T-helper 17 cell (primary cell): ENCODE results near the gene MYH6. TPM values are rescaled to one million over a fixed set of nuclear protein-coding genes. Genes with fewer than 3 reads are reported as not detected.
A peak's percentile ranks its signal among the peaks of the same experiment; 100 is the strongest.

Source experiments
- ATAC-seq: fragments of 150-1000 bp; cut with Tn5 transposase; 2 replicates; pipeline ENCODE4 v1.10.0; 2021; ENCODE audit warnings: mild to moderate bottlenecking, moderate library complexity
- DNase-seq, 3 donors: peaks; one replicate each; pipeline versions ENCODE4 v3.0.0 to v3.0.0-alpha.2; 2020 to 2021
- H3K9me3 ChIP-seq: one replicate; pipeline ENCODE4 v1.7.0; 2013; ENCODE audit warnings: low read length, mild to moderate bottlenecking; ENCODE audit not compliant: control insufficient read depth, poor library complexity, severe bottlenecking
- H3K27ac Mint-ChIP-seq: one replicate; pipeline ENCODE4 v1.8.0; 2022; ENCODE audit warnings: mild to moderate bottlenecking, moderate library complexity, mixed read lengths
- H3K27me3 Mint-ChIP-seq: one replicate; pipeline ENCODE4 v1.8.0; 2022; ENCODE audit warnings: mixed read lengths
- H3K36me3 Mint-ChIP-seq: one replicate; pipeline ENCODE4 v1.8.0; 2022; ENCODE audit warnings: low read depth, mixed read lengths
- H3K4me1 Mint-ChIP-seq: one replicate; pipeline ENCODE4 v1.8.0; 2022; ENCODE audit warnings: mild to moderate bottlenecking, mixed read lengths
- H3K4me3 Mint-ChIP-seq: one replicate; pipeline ENCODE4 v1.8.0; 2022; ENCODE audit warnings: mild to moderate bottlenecking, moderate library complexity, mixed read lengths
- total RNA-seq, 4 donors: library from RNA in 2 of 4; stranded (reverse) in 2 of 4; gene quantifications; one replicate each; pipeline ENCODE4 v1.2.3 and lab custom pipeline; 2022 to 2026

Gene MYH6
- total RNA-seq, 2 donors from 2014 or later: not detected

DNA sequence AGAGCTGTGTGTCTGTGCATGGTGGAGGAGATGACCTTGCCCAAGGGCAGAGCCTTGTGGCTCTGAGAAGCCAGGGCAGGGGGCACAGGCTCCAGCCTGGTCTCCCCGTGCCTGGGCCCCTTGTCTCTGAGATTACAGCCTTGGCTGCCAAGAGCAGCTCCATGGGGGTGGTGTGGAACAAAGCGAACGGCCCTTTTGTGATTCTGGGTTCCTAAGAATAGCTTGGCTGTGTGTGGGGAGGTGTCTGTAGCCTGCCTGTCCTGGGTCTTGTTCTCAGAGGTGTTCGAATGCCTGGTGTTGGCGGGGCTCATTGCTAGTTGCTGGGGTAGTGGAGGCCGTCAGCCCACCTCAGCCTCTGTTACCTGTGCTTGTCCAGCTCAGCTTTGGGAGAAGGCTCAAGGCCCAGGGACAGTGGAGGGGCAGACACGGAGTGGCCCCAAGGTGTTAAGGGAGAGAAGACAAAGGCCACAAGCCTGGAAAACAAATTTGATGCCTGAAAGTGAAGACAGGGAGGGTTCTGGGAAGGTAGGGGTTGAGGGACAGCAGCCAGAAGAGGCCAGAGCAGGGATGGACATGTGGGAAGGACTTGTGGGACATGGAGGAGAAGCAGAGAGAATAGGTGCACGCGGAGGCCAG, 34.8 kb upstream of the MYH6 start:
- ATAC-seq (no peak), DNase-seq (no peak)
- no peaks in the 10 kb centered on the region for H3K9me3 ChIP-seq
- Mint-ChIP-seq H3K27me3 (peaks cover 51% of the 10 kb centered on the region), H3K4me3 (no peak overlapping the region), H3K4me1 (peaks cover 9% of the 10 kb centered on the region), H3K27ac (no peak overlapping the region), H3K36me3 (peaks cover 14% of the 10 kb centered on the region)

DNA sequence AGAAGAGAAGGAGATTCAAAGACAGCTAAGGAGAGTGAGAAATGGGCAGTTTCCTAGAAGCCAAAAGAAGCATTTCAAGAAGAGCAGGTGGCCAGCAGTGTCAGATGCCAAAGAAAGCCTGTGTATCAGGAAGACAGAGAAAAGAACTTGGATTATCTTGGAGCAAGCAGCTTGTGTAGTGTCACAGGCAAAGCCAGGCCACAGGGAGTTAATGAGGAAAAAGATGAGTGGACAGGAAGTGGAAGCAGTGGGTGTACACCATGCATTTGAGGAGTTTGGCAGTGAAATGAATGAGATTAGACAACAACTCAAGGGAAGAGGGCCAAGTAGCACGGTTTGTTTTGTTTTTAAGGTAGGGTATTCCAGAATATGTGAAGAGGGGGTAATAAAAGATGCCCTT, 33.0 kb upstream of the MYH6 start:
- H3K27me3 Mint-ChIP-seq: peaks cover 46% of the 10 kb centered on the region
- DNase-seq (no peak), ATAC-seq (no peak)
- no peak overlapping the region for H3K4me3 Mint-ChIP-seq
- H3K9me3 ChIP-seq: no peaks in the 10 kb centered on the region
- H3K4me1 Mint-ChIP-seq: peaks cover 11% of the 10 kb centered on the region
- H3K36me3 Mint-ChIP-seq: peaks cover 17% of the 10 kb centered on the region
- H3K27ac Mint-ChIP-seq: no peak overlapping the region

DNA sequence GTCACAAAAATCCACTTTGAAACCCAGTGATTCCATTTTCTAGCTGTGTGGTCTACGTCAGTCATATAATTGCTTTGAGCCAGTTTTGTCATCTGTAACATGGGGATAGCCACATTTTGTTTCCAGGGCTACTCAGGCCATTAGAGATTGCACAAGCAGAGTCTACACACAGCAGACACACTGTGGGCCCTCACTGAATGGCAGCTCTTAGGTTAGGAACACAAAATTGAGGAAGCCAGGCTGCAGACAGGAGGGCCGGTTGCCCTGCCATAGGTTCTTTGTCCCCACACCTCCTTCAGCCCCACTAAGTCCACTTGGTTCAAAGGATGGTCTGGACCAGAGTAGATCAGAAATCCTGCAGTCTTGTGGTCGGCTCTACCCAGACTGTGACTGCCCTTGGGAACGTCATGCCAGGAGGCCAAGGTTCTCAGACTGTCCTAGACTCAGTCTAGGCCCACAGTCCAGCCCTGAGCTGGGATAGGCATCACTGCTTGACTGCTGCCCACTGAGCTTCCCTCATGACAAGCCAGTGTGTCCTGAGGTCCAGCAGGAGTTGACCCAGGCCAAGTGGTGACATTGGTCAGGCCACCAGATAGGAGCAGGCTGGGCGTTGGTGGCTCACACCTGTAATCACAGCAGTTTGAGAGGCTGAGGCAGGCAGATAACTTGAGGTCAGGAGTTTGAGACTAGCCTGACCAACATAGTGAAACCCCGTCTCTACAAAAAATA, 31.2 kb upstream of the MYH6 start:
- peaks cover 53% of the 10 kb centered on the region for H3K27me3 Mint-ChIP-seq
- no peak for DNase-seq
- H3K4me1 Mint-ChIP-seq: peaks cover 11% of the 10 kb centered on the region
- peaks cover 17% of the 10 kb centered on the region for H3K36me3 Mint-ChIP-seq
- no peak for ATAC-seq
- H3K4me3 Mint-ChIP-seq: no peak overlapping the region
- H3K27ac Mint-ChIP-seq: no peak overlapping the region
- H3K9me3 ChIP-seq: no peaks in the 10 kb centered on the region

DNA sequence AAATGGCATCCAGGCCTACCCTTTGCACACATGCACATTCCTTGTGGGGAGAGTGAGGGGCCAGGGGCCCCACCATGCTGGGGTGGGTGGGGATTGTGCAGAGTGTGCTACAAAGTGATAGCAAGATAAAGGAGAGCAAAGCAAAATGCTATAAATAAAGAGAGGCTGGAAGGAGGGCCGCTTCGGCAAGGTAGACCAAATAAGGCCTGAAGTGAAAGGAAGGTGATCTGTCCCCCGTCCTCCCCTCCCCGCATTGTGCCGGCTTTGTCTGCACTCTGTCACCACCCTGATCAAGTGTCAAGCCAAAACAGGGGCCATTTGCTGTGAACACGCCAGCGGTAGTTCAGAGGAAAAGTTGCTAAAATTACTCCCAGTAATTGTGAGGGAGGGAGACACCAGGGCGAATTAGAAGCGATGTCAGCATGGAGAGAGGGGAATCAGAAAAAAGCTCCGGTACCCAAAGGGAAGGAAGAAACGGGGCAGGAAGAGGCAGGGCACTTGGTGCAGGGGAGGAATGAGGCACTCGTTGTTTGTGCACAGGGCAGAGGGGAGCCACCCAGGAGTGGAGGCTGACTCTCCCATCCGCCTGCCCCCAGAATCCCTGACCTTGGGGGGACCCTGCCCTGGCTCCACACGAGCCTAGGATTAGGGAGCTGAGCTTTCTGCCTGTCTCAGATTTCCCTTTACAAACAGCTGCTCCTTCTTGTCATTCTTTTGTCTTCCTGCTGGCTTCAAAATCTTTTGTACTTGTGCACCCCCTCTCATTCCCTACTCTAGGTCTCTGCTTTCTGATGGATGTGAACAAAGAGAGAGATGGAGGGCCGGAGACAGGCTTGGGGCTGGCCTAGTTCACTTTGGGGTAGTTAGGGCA, 30.3 kb upstream of the MYH6 start:
- no peak for ATAC-seq
- peak overlapping the region; percentile 72 for H3K4me3 Mint-ChIP-seq
- no peak overlapping the region for H3K27ac Mint-ChIP-seq

DNA sequence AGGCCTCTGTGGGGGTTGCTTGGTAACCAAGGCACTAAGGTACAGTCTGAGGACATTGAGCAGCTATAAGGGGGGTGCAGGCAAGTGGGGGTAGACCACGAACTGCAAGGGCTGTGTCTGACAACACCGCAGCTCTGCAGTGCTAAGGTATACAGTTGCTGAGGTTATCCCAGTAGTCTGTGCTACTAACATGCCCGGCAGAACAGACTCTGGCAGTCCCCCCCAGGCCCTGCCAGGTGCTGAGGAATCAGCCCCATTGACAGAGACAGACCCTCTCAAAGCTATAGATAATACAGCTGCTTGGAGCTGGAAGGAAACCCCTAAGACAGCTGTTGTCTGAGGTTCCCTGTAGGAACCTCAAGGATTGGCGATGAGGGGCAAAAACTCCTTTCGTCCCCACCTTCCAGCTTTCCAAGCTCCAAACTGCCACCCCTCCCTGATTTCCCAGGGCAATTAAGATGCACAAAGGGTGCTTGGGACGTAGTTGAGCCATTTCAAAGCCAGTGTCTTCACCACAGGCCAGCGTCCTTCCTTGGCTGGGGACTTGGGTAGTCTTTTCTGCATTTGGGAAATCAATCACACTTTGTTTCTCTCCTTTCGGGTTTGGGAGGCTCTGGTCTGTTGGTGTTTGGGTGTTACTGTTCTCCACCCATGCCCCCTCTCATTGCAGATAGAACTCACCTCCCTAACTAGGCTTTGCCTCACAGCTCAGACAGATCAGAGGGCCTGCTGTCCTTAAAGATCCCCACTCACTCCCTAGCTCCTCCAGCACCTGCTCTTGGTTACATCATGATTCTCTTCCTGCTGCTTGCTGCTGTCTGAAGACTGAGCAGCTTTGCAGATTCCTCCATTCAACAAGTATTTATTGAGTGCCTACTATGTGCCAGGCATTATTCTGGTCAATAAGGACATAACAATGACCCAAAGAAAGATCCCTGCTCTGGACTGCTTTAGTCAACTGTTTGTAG, 29.3 kb upstream of the MYH6 start:
- no peak overlapping the region for H3K27ac Mint-ChIP-seq
- H3K27me3 Mint-ChIP-seq: peaks cover 52% of the 10 kb centered on the region
- H3K36me3 Mint-ChIP-seq: peaks cover 14% of the 10 kb centered on the region
- H3K4me1 Mint-ChIP-seq: peaks cover 12% of the 10 kb centered on the region
- no peak overlapping the region for H3K4me3 Mint-ChIP-seq
- DNase-seq: no peak
- ATAC-seq: no peak
- H3K9me3 ChIP-seq: no peaks in the 10 kb centered on the region

More for the DNA sequence above, 30.3 kb upstream of the MYH6 start:
- DNase-seq: peak in 1 of 3 donors; percentile 2
- Mint-ChIP-seq H3K4me1 (peaks cover 11% of the 10 kb centered on the region), H3K27me3 (peaks cover 54% of the 10 kb centered on the region), H3K36me3 (peaks cover 17% of the 10 kb centered on the region)
- no peaks in the 10 kb centered on the region for H3K9me3 ChIP-seq

DNA sequence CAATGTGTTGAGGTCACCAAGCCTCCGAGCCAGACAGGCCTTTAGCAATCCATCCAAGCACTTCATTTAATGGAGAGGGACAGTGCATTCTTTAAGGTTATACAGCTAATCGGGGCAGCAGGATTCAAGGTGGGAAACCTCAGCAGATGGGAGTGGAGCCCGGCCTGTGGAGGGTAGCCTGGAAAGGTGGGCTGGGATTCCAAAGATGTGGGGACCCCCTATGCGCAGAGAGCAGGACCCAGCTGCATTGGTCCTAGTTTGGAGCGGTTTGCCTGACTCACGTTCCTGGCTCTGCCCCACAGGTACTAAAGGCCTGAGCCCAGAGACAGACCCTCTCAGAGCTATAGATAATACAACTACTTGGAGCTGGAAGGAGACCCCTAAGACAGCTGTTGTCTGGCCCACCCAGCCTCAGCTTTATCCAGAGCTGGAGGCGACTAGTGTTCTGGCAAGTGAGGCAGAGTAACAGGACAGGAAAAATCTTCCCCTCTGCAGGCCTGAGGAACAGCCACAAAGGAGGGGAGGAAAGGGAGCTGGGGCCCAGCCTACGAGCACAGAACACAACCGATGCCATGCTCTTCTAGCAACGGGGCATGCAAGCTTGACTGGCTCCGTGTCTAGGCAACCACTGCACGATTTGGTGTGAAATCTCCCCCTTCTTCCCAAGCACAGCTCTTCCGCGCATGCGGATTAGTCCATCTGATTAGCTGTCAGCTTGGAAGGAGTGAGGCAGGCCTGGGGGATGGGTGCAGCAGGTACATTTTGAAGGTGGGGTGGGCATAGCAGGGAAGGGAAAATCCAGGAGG, 28.5 kb upstream of the MYH6 start:
- Mint-ChIP-seq H3K36me3 (peaks cover 11% of the 10 kb centered on the region), H3K4me3 (no peak overlapping the region), H3K27me3 (peaks cover 52% of the 10 kb centered on the region), H3K27ac (no peak overlapping the region), H3K4me1 (peaks cover 13% of the 10 kb centered on the region)
- H3K9me3 ChIP-seq: no peaks in the 10 kb centered on the region
- ATAC-seq: no peak
- DNase-seq: no peak

DNA sequence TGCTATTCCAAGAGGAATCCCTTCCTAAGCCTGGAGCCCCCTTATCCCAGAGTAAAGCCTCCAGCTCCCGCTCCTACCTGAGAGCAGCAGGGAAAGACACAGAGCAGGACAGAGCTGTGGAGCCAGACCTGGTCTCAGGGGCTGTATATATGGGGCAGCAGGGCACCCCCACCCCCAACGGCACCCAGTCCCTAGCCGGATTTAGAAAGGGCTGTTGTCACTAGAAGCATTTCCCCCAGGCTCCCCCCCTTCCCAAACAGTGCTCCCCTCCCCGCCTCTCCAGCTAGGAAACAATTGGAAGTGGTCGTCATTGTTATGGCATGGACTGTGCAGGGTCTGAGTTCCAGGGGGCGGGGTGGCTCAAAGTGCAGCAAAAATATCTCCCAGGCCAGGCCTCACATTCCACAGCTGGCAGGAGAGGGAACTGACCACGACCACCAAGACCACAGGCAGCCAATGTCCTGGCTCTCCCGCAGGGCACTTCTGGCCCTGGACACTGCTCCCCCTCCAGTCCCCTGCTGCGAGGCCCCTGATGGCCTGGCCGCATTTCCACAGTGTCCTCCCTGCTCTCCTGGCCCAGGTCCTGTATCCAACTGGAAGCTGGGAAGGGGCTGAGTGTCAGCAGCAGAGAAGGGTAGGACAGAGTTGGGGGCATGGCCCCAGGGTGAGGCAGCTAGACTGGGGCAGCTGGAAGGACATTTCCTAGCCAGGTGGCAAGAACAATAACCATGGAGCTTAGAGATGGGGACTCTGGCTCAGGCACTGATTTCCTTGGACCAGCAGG, 27.7 kb upstream of the MYH6 start, which contains the start of gene MYH7:
Gene MYH7 (minus strand): TSS at position 118 of the 784 bp plus-strand sequence. CDS start 1,928 bp downstream, outside the sequence.
- Mint-ChIP-seq H3K4me1 (peaks cover 13% of the 10 kb centered on the region), H3K4me3 (no peak within 1 kb of the TSS), H3K27me3 (peaks cover 45% of the 10 kb centered on the region), H3K27ac (no peak within 1 kb of the TSS), H3K36me3 (peaks cover 7% of the 10 kb centered on the region)
- ATAC-seq (no peak), DNase-seq (peak in 1 of 3 donors; percentile 3)
- H3K9me3 ChIP-seq: no peaks in the 10 kb centered on the region

DNA sequence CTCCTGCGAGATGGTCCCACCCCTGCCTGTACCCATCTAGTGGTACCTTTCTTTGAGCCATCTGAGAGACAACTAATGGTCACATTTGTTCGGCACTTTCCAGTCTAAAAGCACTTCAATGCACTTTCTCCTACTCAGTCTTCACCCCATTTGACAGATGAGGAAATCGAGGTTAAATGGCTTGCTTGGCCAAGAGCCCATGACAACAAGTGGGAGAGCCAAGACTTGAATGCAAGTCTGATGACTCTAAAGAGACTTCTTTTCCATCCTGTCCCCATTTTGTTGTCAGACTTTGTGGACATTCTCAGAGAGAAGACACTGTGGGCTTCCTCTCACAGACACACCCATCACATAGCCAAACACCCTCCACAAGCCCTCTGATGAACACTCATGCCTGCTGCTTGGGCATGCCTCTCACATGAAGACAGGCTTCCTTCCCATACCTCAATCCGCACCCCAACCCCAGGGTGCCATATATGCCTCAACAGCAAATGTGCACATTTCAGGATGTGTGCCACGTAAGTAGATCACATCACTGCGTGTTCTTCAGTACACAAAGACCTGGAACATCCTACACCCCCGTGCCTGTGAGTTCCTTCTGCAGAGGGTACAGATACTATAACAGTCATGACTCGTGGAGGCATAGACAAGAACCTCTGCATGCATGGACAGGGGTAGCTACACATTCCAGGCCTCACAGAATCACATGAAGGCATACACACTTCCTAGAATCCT, 26.6 kb upstream of the MYH6 start:
- ATAC-seq (no peak), DNase-seq (peak in 1 of 3 donors; percentile 0)
- H3K9me3 ChIP-seq: no peaks in the 10 kb centered on the region
- Mint-ChIP-seq H3K27me3 (peaks cover 42% of the 10 kb centered on the region), H3K27ac (no peak overlapping the region), H3K36me3 (peaks cover 5% of the 10 kb centered on the region), H3K4me1 (peaks cover 13% of the 10 kb centered on the region), H3K4me3 (no peak overlapping the region)

DNA sequence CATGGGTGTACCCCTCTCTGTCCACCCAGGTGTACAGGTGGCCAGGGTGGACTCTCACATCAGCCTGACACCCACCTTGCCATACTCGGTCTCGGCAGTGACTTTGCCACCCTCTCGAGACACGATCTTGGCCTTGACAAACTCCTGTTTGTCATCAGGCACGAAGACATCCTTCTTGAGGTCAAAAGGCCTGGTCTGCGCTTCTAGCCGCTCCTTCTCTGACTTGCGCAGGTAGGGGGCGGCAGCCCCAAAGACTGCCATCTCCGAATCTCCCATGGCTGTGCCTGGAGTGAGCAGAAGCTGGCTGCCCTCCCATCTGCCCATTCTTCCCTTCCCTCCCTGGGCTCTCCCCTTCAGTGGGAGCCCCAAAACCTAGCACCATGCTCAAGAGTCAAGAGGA, 25.4 kb upstream of the MYH6 start:
- DNase-seq (no peak), ATAC-seq (no peak)
- Mint-ChIP-seq H3K27ac (no peak overlapping the region), H3K4me1 (peaks cover 13% of the 10 kb centered on the region), H3K27me3 (peaks cover 42% of the 10 kb centered on the region), H3K4me3 (no peak overlapping the region), H3K36me3 (peaks cover 5% of the 10 kb centered on the region)
- no peaks in the 10 kb centered on the region for H3K9me3 ChIP-seq

DNA sequence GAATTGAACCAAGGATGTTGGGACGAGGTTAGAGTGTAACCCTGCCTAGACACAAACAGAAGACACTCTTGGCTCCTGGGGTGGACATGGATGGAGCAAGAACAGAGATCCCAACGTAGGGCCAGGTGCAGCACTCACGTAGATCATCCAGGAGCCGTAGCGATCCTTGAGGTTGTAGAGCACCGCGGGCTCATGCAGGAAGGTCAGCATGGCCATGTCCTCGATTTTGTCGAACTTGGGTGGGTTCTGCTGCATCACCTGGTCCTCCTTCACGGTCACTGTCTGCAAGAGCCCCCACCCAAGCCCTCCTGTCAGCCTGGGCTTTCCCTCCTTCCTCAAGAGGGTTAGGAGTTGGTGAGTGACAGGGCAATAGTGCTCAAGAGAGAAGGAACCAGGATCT, 24.9 kb upstream of the MYH6 start:
- ATAC-seq (no peak), DNase-seq (peak in 1 of 3 donors; percentile 2)
- peaks cover 4% of the 10 kb centered on the region for H3K36me3 Mint-ChIP-seq
- peaks cover 42% of the 10 kb centered on the region for H3K27me3 Mint-ChIP-seq
- peaks cover 12% of the 10 kb centered on the region for H3K4me1 Mint-ChIP-seq
- H3K27ac Mint-ChIP-seq: no peak overlapping the region
- H3K9me3 ChIP-seq: no peaks in the 10 kb centered on the region
- no peak overlapping the region for H3K4me3 Mint-ChIP-seq
